ENCODE results near the gene MAST4.

DNA sequence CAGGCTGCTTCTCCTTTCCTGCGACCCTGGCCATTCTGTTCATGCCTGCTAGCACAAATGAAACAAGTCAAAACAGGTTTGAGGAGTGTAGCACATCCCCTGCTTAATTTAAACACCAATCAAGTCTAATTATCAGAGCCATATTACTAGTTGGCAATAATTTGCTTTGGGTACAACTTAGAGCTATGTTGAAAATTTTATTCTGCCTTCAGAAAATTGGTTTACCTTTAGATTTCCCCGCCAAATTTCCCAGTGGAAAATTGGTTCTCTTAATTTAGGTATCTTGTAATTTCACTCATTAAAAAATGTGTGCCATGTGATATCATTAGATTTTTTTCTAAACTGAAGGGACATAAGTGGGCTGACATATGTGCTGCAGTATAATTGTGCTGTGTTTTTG, 265.8 kb downstream of the MAST4 start:
- TF ChIP-seq POLR2AphosphoS5 (IDR thresholded peaks at IDR 0.05) (no peak), POLR2A (IDR thresholded peaks at IDR 0.05) (no peak)
- TF ChIP-seq, protein P1, sequence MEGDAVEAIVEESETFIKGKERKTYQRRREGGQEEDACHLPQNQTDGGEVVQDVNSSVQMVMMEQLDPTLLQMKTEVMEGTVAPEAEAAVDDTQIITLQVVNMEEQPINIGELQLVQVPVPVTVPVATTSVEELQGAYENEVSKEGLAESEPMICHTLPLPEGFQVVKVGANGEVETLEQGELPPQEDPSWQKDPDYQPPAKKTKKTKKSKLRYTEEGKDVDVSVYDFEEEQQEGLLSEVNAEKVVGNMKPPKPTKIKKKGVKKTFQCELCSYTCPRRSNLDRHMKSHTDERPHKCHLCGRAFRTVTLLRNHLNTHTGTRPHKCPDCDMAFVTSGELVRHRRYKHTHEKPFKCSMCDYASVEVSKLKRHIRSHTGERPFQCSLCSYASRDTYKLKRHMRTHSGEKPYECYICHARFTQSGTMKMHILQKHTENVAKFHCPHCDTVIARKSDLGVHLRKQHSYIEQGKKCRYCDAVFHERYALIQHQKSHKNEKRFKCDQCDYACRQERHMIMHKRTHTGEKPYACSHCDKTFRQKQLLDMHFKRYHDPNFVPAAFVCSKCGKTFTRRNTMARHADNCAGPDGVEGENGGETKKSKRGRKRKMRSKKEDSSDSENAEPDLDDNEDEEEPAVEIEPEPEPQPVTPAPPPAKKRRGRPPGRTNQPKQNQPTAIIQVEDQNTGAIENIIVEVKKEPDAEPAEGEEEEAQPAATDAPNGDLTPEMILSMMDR (IDR thresholded peaks at IDR 0.05) = no peak
